GM18907 (cell line): ENCODE results near the gene GALNT5.
"Not testable (repeated sequence)": the region's sequence is repeated elsewhere in the genome, so short reads cannot be mapped to it uniquely, and the experiment has no call there.

Source experiments
- ATAC-seq: cut with Tn5 transposase; IDR thresholded peaks from one replicate; pipeline ENCODE4 v1.9.1; 2021; ENCODE audit warnings: mild to moderate bottlenecking, moderate library complexity; ENCODE audit not compliant: unreplicated experiment

GALNT5 gene

DNA sequence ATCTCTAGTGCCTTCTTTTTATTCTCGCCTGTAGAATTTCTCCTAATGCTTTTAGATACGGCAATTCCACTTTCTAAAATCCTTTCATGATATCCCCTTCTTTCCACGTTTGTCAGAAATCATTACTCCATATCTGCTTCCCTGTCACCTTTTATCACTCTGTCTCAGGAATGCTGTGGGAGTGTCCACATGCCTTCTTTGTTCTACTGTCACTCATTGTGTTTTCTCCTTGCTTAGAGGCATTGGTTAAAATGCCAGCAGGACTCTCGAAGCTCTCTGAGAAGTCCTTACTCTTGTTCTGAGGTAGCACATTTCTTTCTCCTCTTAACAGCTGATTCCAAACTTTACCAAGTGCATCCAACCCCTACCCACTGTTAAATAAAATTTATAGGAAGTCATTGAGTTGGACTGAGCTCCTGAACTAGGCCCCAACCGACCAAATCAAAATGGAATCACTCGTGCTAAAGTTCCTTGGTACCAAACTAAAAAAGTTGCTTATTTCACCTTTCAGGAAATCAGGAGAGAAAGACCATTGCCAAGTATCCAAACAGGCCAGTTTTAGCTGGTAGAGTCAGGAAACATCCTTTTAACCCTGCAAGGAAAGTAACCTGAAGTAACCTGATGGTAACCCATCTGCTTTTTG, 10.6 kb upstream of the GALNT5 start:
- ATAC-seq, result no peak

DNA sequence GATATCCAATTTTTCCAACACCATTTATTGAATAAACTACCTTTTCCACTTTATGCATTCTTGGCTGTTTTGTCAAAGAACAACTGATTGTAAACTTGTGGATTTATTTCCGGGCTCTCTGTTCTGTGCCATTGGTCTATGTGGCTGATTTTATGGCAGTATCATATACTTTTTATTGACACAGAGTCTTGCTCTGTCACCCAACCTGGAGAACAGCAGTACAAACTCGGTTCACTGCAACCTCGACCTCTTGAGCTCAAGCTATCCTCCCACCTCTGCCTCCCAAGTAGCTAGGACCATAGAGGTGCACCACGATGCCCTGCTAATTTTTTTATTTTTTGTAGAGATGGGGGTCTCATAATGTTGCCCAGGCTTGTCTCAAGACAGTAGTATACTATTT, 6.7 kb upstream of the GALNT5 start:
- ATAC-seq, result no peak

DNA sequence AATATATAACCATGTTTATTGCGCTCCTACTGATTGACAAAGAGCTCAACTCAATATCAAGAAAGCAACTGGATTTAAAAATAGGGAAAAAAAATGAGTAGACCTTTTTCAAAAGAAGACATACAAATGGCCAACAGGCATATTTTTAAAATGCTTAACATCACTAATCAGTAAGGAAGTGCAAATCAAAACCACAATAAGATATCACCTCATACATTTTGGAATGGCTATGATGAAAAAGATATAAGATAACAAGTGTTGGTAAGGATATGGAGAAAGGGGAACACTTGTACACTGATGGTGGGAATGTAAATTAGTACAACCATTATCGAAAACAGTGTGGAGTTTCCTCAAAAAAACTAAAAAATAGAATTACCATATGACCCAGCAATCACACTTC, 5.6 kb upstream of the GALNT5 start:
- ATAC-seq, result no peak

DNA sequence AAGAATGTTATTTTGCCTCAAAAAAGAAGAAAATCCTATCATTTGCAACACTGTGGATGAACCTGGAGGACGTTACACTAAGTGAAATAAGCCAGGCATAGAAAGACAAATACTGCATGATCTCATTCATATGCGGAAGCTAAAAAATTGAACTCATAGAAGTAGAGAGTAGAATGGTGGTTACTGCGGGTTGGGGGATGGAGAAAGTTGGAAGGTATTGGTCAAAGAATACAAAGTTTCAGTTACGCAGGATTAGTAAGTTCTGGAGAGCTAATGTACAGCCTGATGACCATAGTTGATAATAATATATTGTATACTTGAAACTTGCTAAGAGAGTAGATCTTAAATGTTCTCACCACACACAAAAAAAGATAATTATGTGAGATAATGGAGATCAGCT, 5.0 kb upstream of the GALNT5 start:
- no peak for ATAC-seq

DNA sequence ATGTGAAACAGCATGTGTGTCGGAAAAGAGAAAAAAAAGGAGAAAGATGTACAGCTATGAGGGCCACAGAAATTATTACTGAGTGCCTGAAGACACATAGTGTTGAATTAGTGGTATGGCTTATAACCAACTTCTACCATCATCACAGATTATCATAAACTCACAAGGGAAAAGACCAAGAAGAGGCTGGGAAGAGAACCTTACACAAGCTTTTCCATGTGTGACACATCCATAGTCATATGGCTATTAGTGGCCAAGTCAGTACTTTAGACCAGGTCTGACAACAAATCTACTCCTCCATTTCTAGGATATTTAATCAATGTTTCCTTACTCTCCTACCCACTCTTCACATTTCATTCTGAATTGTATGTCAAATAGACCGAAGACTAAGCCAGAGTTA, 3.5 kb upstream of the GALNT5 start:
- ATAC-seq, result no peak

DNA sequence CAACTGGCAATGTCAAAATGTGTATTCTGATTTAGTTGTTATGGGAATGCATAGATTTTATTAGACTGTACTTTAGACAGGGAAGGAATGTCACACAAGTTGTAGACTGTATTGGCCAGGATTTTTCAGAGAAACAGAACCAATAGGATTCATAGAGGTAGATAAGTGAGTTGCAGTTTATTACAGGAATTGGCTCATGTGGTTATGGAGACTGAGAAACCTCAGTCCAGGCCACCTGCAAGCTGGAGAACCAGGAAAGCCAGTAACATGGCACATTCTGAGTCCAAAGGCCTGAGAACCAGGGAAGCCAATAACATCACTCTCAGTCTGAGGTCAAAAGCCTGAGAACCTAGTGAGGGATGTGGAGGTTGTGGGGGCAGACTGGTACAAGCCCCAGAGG, 1.8 kb upstream of the GALNT5 start:
- ATAC-seq, result no peak

DNA sequence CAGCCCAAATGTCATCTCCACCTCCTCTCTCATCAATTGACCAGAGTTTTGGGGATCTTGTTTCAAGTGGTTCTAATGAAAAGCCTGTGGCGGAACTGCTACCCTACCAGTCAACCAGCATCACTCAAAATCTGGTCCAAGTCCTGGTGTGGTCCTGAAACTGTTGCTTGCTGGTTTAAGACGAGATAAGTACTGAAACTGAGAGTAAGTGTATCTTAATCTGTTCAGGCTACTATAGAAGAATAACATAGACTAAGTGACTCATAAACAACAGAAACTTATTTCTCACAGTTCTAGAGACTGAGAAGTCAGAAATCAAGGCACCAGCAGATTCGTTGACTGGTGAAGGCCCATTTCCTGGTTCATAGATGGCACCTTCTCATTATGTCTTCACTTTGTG, 879 bp upstream of the GALNT5 start:
- peak; percentile 95 for ATAC-seq

DNA sequence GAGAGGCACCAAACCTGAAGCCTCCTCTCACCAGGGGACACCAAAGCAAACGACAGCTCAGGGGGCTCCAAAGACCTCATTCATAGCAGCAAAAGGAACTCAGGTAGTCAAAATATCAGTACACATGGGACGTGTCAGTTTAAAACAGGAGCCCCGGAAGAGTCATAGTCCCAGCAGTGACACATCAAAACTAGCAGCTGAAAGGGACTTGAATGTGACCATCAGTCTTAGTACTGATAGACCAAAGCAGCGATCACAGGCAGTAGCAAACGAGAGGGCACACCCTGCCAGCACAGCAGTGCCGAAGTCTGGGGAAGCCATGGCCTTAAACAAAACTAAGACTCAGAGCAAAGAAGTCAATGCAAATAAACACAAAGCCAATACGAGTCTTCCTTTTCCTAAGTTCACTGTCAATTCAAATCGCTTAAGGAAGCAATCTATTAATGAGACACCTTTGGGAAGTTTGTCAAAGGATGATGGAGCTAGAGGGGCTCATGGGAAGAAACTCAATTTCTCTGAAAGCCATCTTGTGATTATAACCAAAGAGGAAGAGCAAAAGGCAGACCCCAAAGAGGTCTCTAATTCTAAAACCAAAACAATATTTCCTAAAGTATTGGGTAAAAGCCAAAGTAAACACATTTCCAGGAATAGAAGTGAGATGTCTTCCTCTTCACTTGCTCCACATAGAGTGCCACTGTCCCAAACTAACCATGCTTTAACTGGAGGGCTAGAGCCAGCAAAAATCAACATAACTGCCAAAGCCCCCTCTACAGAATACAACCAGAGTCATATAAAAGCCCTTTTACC, 1.2 kb downstream of the GALNT5 start:
- ATAC-seq, result no peak

- ATAC-seq, result no peak
Observed at GRCh38 chr2:157259386-157259785, 1.9 kb downstream of the GALNT5 start.

- no peak for ATAC-seq
Observed at GRCh38 chr2:157259960-157260359, 2.5 kb downstream of the GALNT5 start.

GRCh38 chr2:157260533-157261198, 3.2 kb downstream of the GALNT5 start:
- no peak for ATAC-seq

DNA sequence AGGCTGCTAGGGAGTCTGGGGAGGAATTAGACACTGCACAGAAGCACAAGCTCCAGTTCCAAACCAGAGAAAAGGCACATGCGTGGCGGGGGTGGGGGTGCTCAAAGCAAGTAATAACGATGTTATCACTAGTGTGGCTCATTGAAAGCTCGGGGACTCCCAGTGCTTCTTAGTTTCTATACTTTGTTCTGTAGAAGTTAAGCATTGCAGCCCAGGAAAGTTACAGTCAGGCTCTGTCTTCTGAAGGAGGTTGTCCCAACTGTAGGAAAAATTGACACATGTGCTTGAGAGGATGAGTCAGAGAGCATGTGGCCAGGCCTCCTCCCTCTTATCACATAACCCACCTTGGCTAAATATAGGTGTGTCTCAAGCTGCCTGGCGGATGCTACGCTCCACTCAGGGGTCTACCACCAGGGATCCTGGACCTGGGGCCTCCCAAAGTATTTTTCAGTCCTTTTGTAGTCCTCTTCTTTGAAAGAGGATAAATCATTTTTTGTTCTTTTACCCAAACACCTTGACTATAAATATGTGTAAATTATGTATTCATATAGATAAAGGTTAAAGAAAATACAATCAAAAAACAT, 3.8 kb downstream of the GALNT5 start:
- ATAC-seq, result no peak

- no peak for ATAC-seq
Observed at GRCh38 chr2:157262248-157262647, 4.7 kb downstream of the GALNT5 start.

GRCh38 chr2:157264099-157264498, 6.6 kb downstream of the GALNT5 start:
- ATAC-seq, result no peak

GRCh38 chr2:157265825-157266224, 8.3 kb downstream of the GALNT5 start:
- ATAC-seq, result no peak

GRCh38 chr2:157267476-157267875, 10.0 kb downstream of the GALNT5 start:
- ATAC-seq, result no peak

DNA sequence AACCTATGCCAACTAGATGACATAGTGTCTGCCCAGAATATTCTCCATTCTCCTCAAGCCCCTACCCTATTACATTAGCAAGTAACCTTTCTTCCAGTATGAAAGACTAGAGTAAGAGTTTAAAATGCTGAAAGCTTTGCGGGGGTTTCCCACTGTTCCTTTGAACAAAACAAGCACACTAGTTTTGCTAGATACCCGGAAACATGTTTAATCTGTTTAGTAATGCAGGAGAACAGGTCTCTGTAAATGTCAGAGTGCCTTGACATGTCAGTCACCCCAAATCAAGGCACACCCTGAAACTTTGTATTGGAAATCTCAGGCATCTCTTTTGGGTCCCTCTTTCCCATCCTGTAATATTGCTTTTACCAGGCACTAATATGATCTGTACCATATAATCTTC, 11.6 kb downstream of the GALNT5 start:
- ATAC-seq, result no peak

GRCh38 chr2:157269922-157270321, 12.4 kb downstream of the GALNT5 start:
- peak; percentile 75 for ATAC-seq

DNA sequence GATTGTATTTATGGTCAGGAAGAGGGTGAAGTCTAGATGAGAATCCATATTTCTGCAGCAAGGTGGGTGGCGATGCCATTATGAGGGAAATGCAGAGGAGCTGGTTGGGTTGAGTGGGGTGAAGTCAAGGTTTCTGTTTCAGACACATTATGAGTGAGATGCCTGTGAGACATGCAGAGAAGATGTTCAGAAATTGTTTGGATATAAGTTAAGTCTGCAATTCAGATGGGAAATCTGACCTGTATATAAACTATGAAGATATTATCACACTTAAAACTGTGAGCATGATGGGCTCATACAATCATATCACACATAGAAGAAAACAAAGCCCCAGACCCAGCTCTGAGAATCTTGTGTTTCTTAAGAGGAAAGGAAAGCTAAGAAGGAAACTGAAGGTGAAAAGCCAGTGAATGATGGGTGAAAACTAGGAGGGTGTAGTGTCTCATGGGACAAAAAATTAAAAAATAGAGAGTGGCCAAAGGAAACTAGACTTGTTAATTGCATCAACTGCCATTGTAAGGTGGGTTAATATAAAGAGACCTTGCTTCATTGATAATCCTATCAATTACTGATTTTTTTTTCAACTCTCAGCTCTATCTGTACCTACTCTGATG, 14.2 kb downstream of the GALNT5 start:
- ATAC-seq, result no peak

DNA sequence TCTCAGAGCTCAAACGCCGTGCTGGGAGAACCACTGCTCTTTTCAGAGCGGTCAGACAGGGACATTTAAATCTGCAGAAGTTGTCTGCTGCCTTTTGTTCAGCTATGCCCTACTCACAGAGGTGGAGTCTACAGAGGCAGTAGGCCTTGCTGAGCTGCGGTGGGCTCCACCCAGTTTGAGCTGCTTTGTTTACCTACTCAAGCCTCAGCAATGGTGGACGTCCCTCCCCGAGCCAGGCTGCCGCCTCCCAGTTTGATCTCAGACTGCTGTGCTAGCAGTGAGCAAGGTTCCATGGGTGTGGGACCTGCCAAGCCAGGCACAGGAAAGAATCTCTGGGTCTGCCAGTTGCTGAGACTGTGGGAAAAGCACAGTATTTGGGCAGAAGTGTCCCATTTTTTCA, 21.8 kb downstream of the GALNT5 start:
- ATAC-seq, result not testable (repeated sequence)

DNA sequence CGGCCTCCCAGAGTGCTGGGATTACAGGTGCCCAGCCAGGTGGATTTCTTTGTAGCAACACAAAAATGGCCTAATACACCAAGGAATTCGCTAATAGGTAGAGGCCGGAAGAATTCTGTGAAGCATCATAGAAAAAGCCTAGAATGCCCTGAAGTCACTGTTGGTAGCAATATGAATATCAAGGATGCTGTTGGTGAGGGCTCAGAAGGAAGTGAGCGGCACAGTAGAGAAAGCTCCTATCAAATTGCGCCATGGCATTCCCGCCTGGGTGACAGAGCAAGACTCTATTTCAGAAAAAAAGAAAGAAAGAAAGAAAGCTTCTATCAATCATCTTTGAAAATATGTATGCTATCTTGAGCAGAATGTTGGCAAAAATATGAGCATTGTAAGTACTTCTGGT, 23.8 kb downstream of the GALNT5 start:
- ATAC-seq, result no peak
